Glutamatergic neuron (in vitro differentiated cells): ENCODE results near the gene LCN2. TPM values are rescaled to one million over a fixed set of nuclear protein-coding genes. Genes with fewer than 3 reads are reported as not detected.
"Not testable (repeated sequence)": the region's sequence is repeated elsewhere in the genome, so short reads cannot be mapped to it uniquely, and the experiment has no call there.

Experiments used
- DNase-seq: peaks from one replicate; pipeline ENCODE4 v3.0.0; 2022
- H3K27ac Mint-ChIP-seq: one replicate; pipeline ENCODE4 v1.8.0; 2020; ENCODE audit warnings: mild to moderate bottlenecking, mixed read lengths, inconsistent platforms; ENCODE audit not compliant: unreplicated experiment
- H3K27me3 Mint-ChIP-seq: one replicate; pipeline ENCODE4 v1.8.0; 2020; ENCODE audit warnings: mild to moderate bottlenecking, moderate library complexity, mixed read lengths, inconsistent platforms; ENCODE audit not compliant: unreplicated experiment
- H3K36me3 Mint-ChIP-seq: one replicate; pipeline ENCODE4 v1.8.0; 2020; ENCODE audit warnings: mild to moderate bottlenecking, mixed read lengths, inconsistent platforms; ENCODE audit not compliant: unreplicated experiment
- H3K4me1 Mint-ChIP-seq: one replicate; pipeline ENCODE4 v1.8.0; 2020; ENCODE audit warnings: mild to moderate bottlenecking, low read depth, mixed read lengths, inconsistent platforms; ENCODE audit not compliant: unreplicated experiment
- H3K4me3 Mint-ChIP-seq: one replicate; pipeline ENCODE4 v1.8.0; 2020; ENCODE audit warnings: mild to moderate bottlenecking, mixed read lengths, inconsistent platforms; ENCODE audit not compliant: unreplicated experiment
- H3K9me3 Mint-ChIP-seq: one replicate; pipeline ENCODE4 v1.8.0; 2020; ENCODE audit warnings: mild to moderate bottlenecking, moderate library complexity, mixed read lengths, inconsistent platforms; ENCODE audit not compliant: unreplicated experiment
- CTCF ChIP-seq: fragments of 200-600 bp; sonication (generic); IDR thresholded peaks from one replicate; pipeline ENCODE4 v1.5.0; 2021; ENCODE audit not compliant: partially characterized antibody, unreplicated experiment
- total RNA-seq: library from RNA; stranded (reverse); fragmentation: NEBNext Ultra II Directional; extraction: Animal tissue kit (Norgen Biotek cat#: 25700); gene quantifications from one replicate; pipeline ENCODE4 v1.2.1, GENCODE V29; 2021; ENCODE audit not compliant: unreplicated experiment

Gene LCN2
- total RNA-seq, 1 donor from 2014 or later, result not detected

- H3K36me3 Mint-ChIP-seq, H3K4me3 Mint-ChIP-seq: not testable (repeated sequence)
- Mint-ChIP-seq H3K4me1 (peaks cover 42% of the 10 kb centered on the region), H3K9me3 (peaks cover 21% of the 10 kb centered on the region), H3K27ac (peak overlapping the region; percentile 52), H3K27me3 (peaks cover 11% of the 10 kb centered on the region)
- TF ChIP-seq CTCF, result peak; percentile 62
- DNase-seq, result peak; percentile 79
Observed at GRCh38 chr9:128129976-128130590, 19.2 kb upstream of the LCN2 start.

GRCh38 chr9:128130651-128131050 is 18.6 kb upstream of the LCN2 start:
- Mint-ChIP-seq H3K4me3 (peak overlapping the region; percentile 20), H3K27me3 (peaks cover 12% of the 10 kb centered on the region), H3K9me3 (peaks cover 23% of the 10 kb centered on the region), H3K4me1 (peaks cover 48% of the 10 kb centered on the region)
- peak; percentile 2 for DNase-seq
- H3K36me3 Mint-ChIP-seq, H3K27ac Mint-ChIP-seq: not testable (repeated sequence)

- Mint-ChIP-seq H3K9me3 (peaks cover 22% of the 10 kb centered on the region), H3K27me3 (peaks cover 13% of the 10 kb centered on the region), H3K4me3 (peak overlapping the region; percentile 72), H3K4me1 (peaks cover 46% of the 10 kb centered on the region), H3K27ac (peak overlapping the region; percentile 94)
- not testable (repeated sequence) for H3K36me3 Mint-ChIP-seq
- DNase-seq, result peak; percentile 18
Observed at GRCh38 chr9:128131346-128131745, 17.9 kb upstream of the LCN2 start.

- peak; percentile 47 for DNase-seq
- Mint-ChIP-seq H3K4me3 (peak overlapping the region; percentile 72), H3K9me3 (peaks cover 26% of the 10 kb centered on the region), H3K27me3 (peaks cover 15% of the 10 kb centered on the region), H3K4me1 (peaks cover 50% of the 10 kb centered on the region), H3K27ac (peak overlapping the region; percentile 94)
- not testable (repeated sequence) for H3K36me3 Mint-ChIP-seq
Observed at GRCh38 chr9:128132139-128132538, 17.1 kb upstream of the LCN2 start.

- Mint-ChIP-seq H3K4me1 (peaks cover 56% of the 10 kb centered on the region), H3K27ac (peak overlapping the region; percentile 89), H3K9me3 (peaks cover 26% of the 10 kb centered on the region), H3K4me3 (peak overlapping the region; percentile 74)
- not testable (repeated sequence) for H3K27me3 Mint-ChIP-seq, DNase-seq, H3K36me3 Mint-ChIP-seq
Observed at GRCh38 chr9:128135561-128135960, 13.7 kb upstream of the LCN2 start.

- Mint-ChIP-seq H3K27ac (peak overlapping the region; percentile 73), H3K27me3 (peaks cover 9% of the 10 kb centered on the region)
Observed at GRCh38 chr9:128136816-128137793, 12.1 kb upstream of the LCN2 start.

More at GRCh38 chr9:128136816-128137793, 12.1 kb upstream of the LCN2 start:
- no peak for TF ChIP-seq CTCF
- peak; percentile 5 for DNase-seq
- Mint-ChIP-seq H3K4me1 (peaks cover 53% of the 10 kb centered on the region), H3K4me3 (peak overlapping the region; percentile 36), H3K9me3 (peaks cover 23% of the 10 kb centered on the region), H3K36me3 (peaks cover 6% of the 10 kb centered on the region)
